ES-I3 (cell line): Measurements from ENCODE around the gene AP1S2.

Experiments
- H3K36me3 ChIP-seq: 2 replicates; pipeline ENCODE4 v1.6.1; 2013; ENCODE audit warnings: mild to moderate bottlenecking, low read length, control low read depth, moderate library complexity; ENCODE audit not compliant: insufficient read depth
- H3K4me1 ChIP-seq: 2 replicates; pipeline ENCODE4 v1.6.1; 2013; ENCODE audit warnings: mild to moderate bottlenecking, control low read depth, low read length; ENCODE audit not compliant: insufficient read depth
- H3K9ac ChIP-seq: 2 replicates; pipeline ENCODE4 v1.6.1; 2013; ENCODE audit warnings: low read depth, mild to moderate bottlenecking, low read length, moderate library complexity
- H3K9me3 ChIP-seq: 2 replicates; pipeline ENCODE4 v1.6.1; 2013; ENCODE audit warnings: mild to moderate bottlenecking, low read length, moderate library complexity; ENCODE audit not compliant: control insufficient read depth, insufficient read depth

Gene AP1S2

GRCh38 chrX:15812192-15812938 is 42.2 kb downstream of the AP1S2 start:
- H3K9ac ChIP-seq = no peak overlapping the region
- H3K4me1 ChIP-seq = peaks cover 23% of the 10 kb centered on the region
- peaks cover 28% of the 10 kb centered on the region for H3K36me3 ChIP-seq
- no peaks in the 10 kb centered on the region for H3K9me3 ChIP-seq

GRCh38 chrX:15808254-15808653 is 46.4 kb downstream of the AP1S2 start:
- no peak overlapping the region for H3K9ac ChIP-seq
- H3K9me3 ChIP-seq = no peaks in the 10 kb centered on the region
- H3K36me3 ChIP-seq = peaks cover 20% of the 10 kb centered on the region
- no peaks in the 10 kb centered on the region for H3K4me1 ChIP-seq

GRCh38 chrX:15804563-15804962 is 50.0 kb downstream of the AP1S2 start:
- no peaks in the 10 kb centered on the region for H3K9me3 ChIP-seq
- no peak overlapping the region for H3K9ac ChIP-seq
- H3K4me1 ChIP-seq = no peaks in the 10 kb centered on the region
- H3K36me3 ChIP-seq = peaks cover 13% of the 10 kb centered on the region

GRCh38 chrX:15797707-15798106 is 56.9 kb downstream of the AP1S2 start:
- H3K4me1 ChIP-seq = no peaks in the 10 kb centered on the region
- H3K9ac ChIP-seq = no peak overlapping the region
- no peaks in the 10 kb centered on the region; the same call in 1 of the 2 replicates for H3K36me3 ChIP-seq
- H3K9me3 ChIP-seq = no peaks in the 10 kb centered on the region

- Histone ChIP-seq H3K4me1 (no peaks in the 10 kb centered on the region), H3K9ac (peak overlapping the region; percentile 90), H3K36me3 (no peaks in the 10 kb centered on the region; the same call in 1 of the 2 replicates), H3K9me3 (no peaks in the 10 kb centered on the region)
These were observed 63.8 kb downstream of the AP1S2 start for GRCh38 chrX:15790769-15791290.

DNA sequence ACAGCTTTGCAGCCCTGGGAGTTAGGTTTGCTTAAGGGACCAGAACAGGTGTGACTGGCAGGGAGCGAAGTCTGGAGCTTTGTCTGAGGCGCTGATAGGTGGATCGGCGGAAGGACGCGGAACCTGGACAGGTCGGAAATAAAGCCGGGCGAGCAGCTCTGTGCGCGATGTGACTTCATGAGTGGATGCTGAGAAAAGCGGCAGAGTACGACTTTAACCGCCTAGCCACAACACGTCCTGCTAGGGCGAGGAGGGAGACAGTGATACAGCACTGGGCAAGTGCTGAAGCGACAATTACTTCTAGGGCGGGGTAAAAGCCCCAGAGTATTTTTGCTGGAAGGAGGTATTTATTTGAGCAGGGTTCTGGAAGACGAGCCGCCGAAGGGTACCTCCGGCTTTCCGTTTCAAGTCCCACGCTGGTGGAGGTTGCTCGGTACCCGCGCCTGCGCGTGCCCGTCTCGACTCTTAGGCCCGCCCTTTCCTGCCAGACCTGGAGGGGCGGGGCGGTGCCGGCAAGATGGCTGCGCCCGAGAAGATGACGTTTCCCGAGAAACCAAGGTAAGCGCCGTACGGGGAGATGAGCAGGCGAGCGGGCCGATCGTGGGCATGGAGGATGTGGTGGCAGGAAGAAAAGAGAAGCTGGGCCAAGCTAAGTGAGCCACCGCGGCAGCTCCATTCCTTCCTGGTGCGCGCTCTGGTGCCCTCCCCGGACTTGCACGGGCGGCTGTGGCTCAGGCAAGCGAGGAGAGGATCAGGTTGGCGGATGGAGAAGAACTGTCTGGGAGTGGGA is 64.4 kb downstream of the AP1S2 start, which contains the start of gene ZRSR2:
ZRSR2 (plus strand) TSS at position 506 of the 790 bp plus-strand sequence; CDS start at position 518, 12 bp downstream.
- Histone ChIP-seq H3K9me3 (no peaks in the 10 kb centered on the region), H3K36me3 (no peaks in the 10 kb centered on the region; the same call in 1 of the 2 replicates), H3K4me1 (no peaks in the 10 kb centered on the region), H3K9ac (peak within 1 kb of the TSS; percentile 90)

DNA sequence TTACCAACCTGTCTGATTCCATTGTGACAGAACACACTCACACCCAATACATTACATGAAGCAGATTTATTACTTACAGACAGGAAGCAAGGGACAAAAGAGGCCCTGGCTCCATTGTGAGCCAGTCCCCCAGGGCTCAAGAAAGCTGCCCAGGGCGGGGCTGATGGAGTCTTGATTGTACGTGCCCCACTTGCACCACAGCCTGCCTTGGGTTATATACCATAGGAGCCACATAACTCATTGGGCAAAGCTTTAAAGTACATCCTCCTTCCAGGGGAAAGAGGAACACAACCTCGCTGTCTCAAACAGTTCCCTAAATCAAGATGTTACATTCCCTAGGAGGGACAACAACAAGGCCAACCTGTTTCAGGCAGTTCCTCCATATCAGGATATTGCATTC is 67.7 kb downstream of the AP1S2 start:
- H3K9me3 ChIP-seq = no peaks in the 10 kb centered on the region
- no peak overlapping the region for H3K9ac ChIP-seq
- no peaks in the 10 kb centered on the region for H3K36me3 ChIP-seq
- H3K4me1 ChIP-seq = no peaks in the 10 kb centered on the region

GRCh38 chrX:15785176-15785750 is 69.3 kb downstream of the AP1S2 start:
- H3K9me3 ChIP-seq = no peaks in the 10 kb centered on the region
- no peaks in the 10 kb centered on the region for H3K4me1 ChIP-seq
- no peaks in the 10 kb centered on the region for H3K36me3 ChIP-seq
- H3K9ac ChIP-seq = no peak overlapping the region

GRCh38 chrX:15781961-15782699 is 72.5 kb downstream of the AP1S2 start:
- H3K4me1 ChIP-seq = no peaks in the 10 kb centered on the region
- no peaks in the 10 kb centered on the region for H3K36me3 ChIP-seq

More at GRCh38 chrX:15781961-15782699, 72.5 kb downstream of the AP1S2 start:
- Histone ChIP-seq H3K9me3 (no peaks in the 10 kb centered on the region), H3K9ac (no peak overlapping the region)
